Activated CD8-positive, alpha-beta memory T cell treated with anti-CD3 and anti-CD28 coated beads for 36 hours (primary cell): ENCODE measurements around the gene INTS3. TPM values are rescaled to one million over a fixed set of nuclear protein-coding genes. Genes with fewer than 3 reads are reported as not detected.

ENCODE experiments used
- CTCF ChIA-PET: fragments of 350-600 bp; sonication (Branson Sonifier 250); formaldehyde crosslinking; loops from one replicate; lab custom pipeline; 2021; ENCODE audit warnings: antibody characterized with exemption; lab: Charles Lee
- POLR2A ChIA-PET: fragments of 350-600 bp; sonication (Branson Sonifier 250); formaldehyde crosslinking; loops from one replicate; lab custom pipeline; 2021; ENCODE audit warnings: antibody characterized with exemption; lab: Charles Lee
- total RNA-seq, 2 experiments: library from RNA; stranded (reverse); gene quantifications; one replicate each; pipeline ENCODE4 v1.2.3, GENCODE V29; 2021

The INTS3 gene
- total RNA-seq, 2 experiments from 2014 or later, result 54.9 to 55.3 TPM

DNA sequence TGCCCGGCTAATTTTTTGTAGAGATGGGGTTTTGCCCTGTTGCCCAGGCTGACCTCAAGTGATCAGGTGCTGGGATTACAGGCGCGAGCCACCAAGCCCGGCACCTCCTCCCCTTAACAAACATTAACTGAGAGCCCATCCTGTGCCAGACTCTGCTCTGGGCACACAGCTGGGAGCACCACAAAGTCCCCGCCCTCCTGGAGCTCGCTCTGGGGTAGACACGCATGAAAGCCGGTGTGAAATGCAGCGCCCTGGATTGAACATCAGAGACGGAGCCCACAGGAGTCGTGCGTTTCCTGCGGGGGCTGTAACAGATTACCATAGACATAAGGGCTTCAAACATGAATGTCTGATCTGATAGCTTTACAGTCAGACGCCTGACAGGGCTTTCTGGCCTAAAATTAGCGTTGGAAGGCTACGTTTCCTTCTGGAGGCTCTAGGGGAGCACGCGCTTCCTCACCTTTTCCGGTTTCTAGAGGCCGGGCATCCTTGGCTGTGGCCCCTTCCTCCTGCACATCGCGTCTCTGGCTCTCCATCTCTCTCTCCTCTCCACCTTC, 61.7 kb downstream of the INTS3 start:
- ChIA-PET POLR2A (interaction anchor here (1.0 kb wide), 1 partner anchor 157 kb away, joined by 5 read pairs; the partner anchor contains the start of gene DENND4B), CTCF (interaction anchor here (1.0 to 1.4 kb wide), 2 partner anchors 9 to 14 kb away, joined by 3 to 5 read pairs; partner anchors contain the start of gene SLC27A3)

DNA sequence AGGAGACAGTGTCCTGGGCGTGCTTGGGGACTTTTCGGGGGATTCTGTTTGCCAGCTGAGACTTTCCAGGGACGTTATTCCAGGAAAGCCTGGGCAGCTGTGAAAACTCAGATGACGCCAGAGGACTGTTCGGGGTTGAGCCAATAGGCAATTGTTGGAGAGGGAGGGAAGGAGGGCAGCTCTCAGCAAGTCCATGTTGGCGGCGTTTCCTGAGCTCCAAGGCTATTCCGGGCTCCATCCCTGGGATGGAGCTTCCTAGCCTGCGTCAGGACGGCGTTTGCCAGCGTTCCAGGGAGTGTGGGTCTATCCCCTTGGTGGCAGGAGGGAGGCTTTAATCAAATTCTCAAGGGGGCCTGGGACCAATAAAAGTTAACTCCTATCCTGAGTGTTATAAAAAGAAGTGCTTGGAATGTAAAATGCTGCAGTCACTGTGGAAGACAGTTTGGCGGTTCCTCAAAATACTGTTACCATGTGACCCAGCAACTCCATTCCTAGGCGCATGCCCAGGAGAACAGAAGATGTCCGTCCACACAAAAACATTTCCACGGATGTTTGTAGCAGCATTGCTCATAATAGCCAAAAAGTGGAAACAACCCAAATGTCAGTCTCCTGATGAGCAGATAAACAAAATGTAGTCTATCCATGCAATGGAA, 62.6 kb downstream of the INTS3 start:
- POLR2A ChIA-PET, result interaction anchor here (1.0 to 1.3 kb wide), 2 partner anchors 156 to 196 kb away, joined by 4 to 5 read pairs; partner anchors contain the start of genes DENND4B and RAB13
- CTCF ChIA-PET, result interaction anchor here (1.4 kb wide), 1 partner anchor 8 kb away, joined by 5 read pairs; no protein-coding TSS in a partner anchor

DNA sequence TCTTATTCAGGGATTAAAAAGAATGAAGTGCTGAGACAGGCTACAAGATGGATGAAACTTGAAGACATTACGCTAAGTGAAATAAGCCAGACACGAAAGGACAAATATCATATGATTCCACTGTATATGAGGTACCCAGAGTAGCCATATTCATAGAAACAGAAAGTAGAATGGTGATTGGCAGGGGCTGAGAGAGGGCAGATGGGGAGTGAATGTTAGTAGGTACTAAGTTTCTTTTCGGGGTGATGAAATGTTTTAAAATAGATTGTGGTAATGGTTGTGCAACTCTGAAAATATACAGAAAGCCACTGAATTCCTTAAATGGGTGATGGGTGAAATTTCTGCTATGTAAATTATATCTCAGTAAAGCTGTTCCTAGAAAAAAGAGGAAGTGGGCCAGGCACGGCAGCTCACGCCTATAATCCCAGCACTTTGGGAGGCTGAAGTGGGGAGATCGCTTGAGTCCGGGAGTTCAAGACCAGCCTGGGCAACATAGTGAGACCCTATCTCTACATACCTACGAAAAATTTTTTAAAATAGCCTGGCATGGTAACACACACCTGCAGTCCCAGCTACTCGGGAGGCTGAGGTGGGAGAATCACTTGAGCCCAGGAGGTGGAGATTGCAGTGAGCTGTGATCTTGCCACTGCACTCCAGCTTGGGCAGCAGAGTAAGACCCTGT, 63.3 kb downstream of the INTS3 start:
- CTCF ChIA-PET, result interaction anchor here (0.7 to 1.6 kb wide), 3 partner anchors 155 to 199 kb away, joined by 3 to 4 read pairs (median 3); partner anchors contain the start of genes DENND4B and JTB
- POLR2A ChIA-PET, result interaction anchor here (1.3 kb wide), 1 partner anchor 196 kb away, joined by 4 read pairs; the partner anchor contains the start of gene RAB13

DNA sequence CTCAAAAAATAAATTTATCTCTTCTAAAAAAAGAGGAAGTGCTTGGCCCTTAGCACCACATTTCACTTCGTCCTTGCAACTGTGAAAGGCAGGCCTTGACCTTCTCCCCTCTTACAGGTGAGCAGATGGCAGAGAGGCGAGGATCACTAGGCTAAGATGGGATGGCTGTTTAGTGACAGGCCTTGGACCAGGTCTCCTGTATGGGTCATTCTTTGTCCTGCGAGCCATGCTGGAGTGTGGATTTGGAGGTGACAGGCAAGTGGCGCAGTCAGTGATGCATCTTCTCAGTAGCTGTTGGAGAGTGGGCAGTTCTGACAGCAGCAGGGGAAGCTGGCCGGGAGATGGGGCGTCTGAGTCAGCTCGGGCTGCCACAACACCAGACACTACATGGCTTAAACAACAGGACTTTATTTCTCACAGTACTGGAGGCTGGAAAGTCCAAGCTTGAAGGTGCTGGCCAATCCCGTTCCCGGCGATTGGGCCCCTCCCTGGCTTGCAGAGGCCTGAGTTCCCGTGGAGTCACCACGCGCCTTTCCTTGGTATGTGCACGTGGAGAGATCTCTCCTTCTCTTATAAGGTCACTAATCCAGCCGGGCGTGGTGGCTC, 63.9 kb downstream of the INTS3 start:
- ChIA-PET CTCF (interaction anchor here (0.7 to 1.6 kb wide), 4 partner anchors 45 to 198 kb away, joined by 3 to 7 read pairs (median 4); partner anchors contain the start of genes DENND4B and JTB), POLR2A (interaction anchor here (1.3 kb wide), 1 partner anchor 195 kb away, joined by 4 read pairs; the partner anchor contains the start of gene RAB13)

DNA sequence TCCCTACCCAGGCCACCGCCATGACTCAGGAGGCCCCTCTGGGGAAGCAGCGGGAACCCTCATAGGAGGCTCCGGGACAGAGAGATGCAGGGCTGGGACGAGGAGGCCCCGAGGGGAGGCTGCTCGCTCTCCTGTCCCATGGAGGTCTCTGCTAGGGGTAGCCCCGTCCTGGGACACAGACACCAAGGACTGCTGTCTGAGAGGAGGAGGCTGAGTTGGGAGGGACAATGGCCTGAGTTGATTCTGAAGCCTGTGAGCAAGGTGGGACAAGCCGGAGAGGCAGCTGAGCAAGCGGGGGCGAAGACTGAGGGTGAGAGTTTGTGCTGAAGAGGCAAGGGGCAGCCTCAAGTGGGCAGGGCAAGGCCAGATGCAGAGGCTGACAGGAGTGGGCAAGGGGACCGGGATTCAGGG, 64.8 kb downstream of the INTS3 start:
- ChIA-PET CTCF (interaction anchor here (0.7 to 1.6 kb wide), 4 partner anchors 53 to 193 kb away, joined by 3 to 4 read pairs (median 3); partner anchors contain the start of genes DENND4B and JTB), POLR2A (interaction anchor here (0.9 kb wide), 1 partner anchor 131 kb away, joined by 5 read pairs; no protein-coding TSS in a partner anchor)

DNA sequence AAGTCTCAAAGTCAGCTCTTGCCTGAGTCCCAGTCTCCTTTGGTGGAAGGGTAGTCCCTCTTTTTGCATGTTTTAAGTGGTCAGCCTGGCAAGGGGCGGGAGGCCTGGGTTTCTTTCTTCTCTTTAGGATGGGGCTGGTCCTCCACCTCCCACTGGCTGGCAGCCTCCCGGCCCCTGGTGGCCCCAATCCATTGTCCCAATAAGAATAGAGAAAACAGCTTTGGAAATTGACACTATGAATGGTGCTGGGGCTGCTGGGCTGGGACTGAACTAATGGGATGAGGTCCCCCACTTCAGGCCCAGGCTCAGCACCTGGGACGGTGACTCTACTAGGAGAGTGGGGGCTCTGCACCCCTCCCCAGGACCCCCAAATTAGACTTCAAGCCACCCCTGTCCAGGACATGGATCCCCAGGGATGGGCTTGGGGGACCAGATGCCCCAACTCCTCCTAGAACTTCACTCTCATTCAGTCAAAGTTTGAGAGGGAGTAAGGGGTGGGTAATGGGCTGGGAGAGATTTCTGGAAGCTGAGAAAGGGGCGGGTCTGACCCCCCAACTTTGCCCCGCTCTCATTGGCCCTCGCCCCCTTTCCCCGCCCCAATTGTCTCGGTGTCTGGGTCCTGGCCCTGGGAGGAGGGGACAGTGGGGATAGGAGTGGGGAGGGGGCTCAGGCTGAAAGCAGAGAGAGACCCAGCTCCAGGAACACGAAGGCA, 65.6 kb downstream of the INTS3 start:
- CTCF ChIA-PET, result interaction anchor here (0.7 to 1.4 kb wide), 3 partner anchors 52 to 194 kb away, joined by 3 read pairs; partner anchors contain the start of gene RAB13
- POLR2A ChIA-PET, result interaction anchor here (0.9 kb wide), 1 partner anchor 130 kb away, joined by 5 read pairs; no protein-coding TSS in a partner anchor

DNA sequence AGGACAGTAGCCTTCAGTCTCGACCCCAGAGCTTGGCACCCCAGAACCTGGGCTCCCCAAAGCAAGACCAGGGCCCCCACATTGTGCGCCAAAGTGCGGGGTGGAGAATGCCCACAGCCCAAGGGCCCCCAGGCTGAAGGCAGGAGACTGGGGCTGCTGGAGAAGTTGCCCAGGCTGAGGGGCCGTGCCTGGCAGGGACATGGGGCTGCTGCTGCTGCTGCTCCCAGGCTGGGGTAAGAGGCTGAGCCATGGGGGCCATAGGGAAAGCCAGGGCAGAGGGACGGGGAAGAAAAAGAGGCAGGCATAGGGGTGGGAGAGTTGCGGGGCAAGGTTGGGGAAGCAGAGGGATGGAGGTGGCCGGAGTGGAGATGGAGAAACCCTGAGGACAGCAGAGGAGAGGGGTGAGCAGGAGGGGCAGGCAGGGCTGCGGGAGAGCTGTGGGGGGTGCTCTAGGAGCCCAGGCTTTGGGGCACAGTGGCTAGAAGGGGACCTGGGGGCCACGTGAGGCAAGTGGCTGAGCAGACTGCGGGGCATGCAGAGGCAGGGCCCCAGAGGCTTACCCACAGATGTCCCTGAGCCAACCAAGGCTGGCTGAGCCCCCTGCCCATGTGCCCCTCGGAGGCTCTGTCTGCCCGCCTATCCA, 66.2 kb downstream of the INTS3 start:
- POLR2A ChIA-PET, result no interaction called here
- CTCF ChIA-PET, result interaction anchor here (1.4 kb wide), 1 partner anchor 193 kb away, joined by 3 read pairs; the partner anchor contains the start of gene RAB13

DNA sequence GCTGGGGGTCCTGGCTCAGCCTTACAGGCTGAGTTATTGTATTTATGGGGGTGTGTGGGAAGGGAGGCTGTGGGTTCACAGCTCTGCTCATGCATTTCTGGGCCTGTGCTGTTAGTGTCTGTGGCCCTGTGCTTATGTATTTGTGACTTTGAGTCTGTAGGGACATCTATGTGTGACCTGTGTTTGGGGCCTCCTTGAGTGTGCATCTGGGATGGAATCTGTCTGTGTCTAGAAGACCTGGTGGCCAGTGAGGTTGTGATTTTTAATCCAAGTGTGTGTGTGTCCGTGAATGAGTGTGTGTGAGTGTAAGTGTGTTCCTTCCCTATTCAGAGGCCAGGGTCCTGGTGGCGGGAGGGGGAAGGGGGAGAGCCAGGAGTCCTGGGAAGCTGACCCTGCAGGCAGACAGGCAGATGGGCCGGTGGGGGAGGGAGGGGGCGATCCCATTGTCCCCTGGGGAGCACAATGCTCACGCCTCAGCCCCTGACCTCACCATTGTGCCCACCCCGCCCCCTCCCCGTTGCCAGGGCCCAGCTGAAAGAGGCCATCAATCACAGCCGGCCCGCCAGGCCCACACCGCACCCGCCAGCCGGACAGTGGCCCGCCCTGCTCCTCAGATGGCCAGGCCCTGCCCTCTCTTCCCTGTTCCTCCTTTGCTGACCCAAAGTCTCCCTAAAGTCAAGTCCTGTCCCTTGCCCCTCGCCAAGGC, 66.9 kb downstream of the INTS3 start:
- CTCF ChIA-PET, result interaction anchor here (1.4 kb wide), 1 partner anchor 192 kb away, joined by 3 read pairs; the partner anchor contains the start of gene RAB13
- POLR2A ChIA-PET, result no interaction called here

DNA sequence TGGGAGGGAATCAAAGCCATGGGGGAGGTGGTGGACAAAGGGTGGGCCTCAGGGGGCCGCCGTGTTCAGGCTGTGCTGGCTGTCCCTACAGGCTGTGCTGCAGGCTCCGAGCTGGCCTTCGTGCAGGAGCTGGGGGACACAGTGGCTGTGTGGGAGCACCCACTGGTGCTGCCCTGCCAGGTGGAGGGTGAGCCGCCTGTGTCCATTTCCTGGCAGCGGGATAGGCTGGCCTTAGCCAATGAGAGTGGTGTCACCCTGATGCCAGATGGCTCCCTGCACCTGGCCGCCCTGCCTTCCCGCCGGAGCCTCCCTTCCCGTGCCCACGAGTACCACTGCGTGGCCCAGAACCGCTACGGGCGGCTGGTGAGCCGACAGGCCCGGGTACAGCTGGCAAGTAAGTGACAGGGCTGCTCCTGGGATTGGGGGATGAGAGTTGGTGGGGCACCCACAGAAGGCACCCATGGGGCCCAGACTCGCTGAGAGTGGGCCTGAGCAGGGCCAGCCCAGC, 67.5 kb downstream of the INTS3 start:
- ChIA-PET CTCF (interaction anchor here (0.6 to 6.3 kb wide), 2 partner anchors 30 to 190 kb away, joined by 4 to 47 read pairs; partner anchors contain the start of gene RAB13), POLR2A (no interaction called here)

DNA sequence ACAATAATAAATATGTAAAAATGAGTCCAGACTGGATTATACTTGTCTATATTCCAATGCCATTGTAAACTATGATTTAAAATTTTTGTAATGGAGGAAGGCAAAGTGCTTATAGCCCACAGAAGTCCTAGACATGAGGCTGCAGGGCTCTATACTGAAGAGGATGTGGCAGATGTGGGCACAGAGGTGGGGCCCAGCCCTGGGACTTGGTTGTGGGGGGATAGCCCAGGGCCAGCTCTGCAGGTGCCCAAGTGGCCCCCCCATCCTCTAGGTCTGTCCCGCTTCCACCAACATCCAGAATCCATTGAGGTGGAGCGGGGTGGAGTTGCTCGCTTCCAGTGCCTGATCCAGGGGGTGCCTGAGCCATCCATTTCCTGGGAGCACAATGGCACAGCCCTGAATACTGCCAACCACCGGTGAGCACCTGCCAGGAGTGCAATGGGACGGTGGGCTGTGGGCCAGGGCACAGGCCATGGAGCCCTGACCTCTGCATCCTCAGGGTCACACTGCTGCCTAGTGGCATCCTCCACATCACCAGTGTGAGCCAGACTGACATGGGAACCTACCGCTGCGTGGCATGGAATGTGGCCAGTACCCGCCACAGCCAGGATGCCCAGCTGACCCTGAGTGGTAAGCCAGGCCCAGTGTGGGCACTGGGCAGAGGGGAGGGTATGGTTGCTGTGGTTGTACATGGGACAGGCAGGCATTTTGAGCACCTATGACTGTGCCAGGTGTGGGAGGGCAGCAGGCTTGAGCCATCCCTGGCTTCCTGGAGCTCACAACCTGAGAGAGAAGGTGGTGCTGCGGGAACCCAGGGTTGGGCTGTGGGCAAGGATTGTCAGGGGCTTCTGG, 68.3 kb downstream of the INTS3 start:
- ChIA-PET POLR2A (interaction anchor here (0.6 kb wide), 1 partner anchor 475 kb away, joined by 3 read pairs; no protein-coding TSS in a partner anchor), CTCF (interaction anchor here (0.6 to 6.3 kb wide), 9 partner anchors 11 to 363 kb away, joined by 3 to 47 read pairs (median 4); partner anchors contain the start of genes DENND4B, GATAD2B and RAB13)

DNA sequence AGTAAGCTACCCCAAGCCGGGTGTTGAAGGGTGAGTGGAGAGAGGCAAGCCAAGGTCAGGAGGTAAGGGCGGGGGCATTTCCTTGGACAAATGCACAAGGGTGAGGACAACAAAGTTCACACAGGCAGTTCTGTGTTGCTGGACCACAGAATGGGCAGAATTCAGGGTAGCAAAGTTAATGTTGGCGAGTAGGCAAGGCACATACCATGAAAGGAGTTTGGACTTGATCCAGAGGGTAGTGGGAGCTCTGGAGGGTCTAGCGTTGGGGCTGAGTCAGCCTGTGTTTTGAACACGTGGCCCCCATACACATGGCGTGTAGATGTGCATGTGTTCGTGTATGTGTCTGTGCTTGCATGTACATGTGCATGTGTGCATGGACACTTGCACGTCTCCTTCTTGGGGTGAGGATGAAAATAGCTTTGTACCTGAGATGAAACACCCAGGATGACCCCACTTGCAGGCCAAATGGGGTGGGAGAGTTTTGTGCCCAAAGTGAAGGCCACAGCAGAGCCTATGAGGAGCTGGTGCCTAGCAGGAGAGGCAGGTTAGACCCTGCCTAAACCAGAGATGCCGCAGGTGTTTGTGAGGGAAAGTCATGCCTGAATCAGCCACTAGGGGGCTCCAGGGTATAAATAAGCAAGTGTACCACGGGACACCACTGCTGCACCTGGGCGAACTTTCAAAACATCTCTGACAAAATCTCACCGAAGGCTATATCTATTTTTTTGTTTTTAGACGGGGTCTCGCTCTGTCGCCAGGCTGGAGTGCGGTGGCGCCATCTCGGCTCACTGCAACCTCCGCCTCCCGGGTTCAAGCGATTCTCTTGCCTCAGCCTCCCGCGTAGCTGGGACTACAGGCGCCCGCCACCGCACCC, 69.2 kb downstream of the INTS3 start:
- ChIA-PET POLR2A (interaction anchor here (0.6 kb wide), 1 partner anchor 475 kb away, joined by 3 read pairs; no protein-coding TSS in a partner anchor), CTCF (interaction anchor here (0.6 to 6.3 kb wide), 11 partner anchors 7 to 362 kb away, joined by 3 to 47 read pairs (median 3); partner anchors contain the start of genes DENND4B, GATAD2B, JTB and RAB13)

DNA sequence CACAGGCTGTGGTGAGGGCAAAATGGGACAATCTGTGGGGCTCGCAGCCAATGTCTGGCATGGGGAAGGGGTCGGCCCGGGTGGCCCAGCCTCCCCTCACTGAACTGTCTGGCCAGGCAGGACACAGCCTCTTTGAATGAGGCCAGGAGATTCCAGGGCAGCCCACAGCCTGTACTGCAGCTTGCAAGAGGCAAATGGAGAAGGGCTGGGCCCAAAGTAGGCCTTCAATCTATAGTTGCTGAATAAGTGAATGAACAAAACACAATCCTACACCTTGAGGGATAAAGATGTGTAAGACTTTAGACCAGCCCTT, 70.6 kb downstream of the INTS3 start:
- CTCF ChIA-PET, result interaction anchor here (1.1 to 6.3 kb wide), 4 partner anchors 8 to 192 kb away, joined by 3 to 47 read pairs (median 8); partner anchors contain the start of genes DENND4B, RAB13 and RPS27
- POLR2A ChIA-PET, result no interaction called here

DNA sequence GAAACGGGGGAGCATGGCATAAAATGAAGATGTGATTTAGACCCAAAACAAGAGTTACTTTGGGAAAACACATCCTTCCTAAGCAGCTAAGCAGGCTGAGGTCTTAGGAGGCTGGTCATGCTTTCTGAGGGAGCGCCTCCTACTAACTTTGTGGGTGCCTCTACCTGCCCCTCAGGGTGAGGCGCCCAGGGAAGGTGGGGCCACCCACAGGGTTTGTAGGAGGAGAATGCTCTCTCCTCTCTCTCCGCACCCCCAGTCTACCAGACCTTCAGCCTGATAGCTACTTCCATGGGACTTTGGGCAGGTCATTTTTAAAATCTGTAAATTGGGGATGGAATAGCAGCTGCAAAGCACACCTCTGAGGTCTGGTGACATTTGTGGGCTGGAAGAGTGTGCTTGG, 71.2 kb downstream of the INTS3 start:
- CTCF ChIA-PET, result interaction anchor here (1.1 to 6.3 kb wide), 4 partner anchors 9 to 191 kb away, joined by 3 to 47 read pairs (median 8); partner anchors contain the start of genes DENND4B, RAB13 and RPS27
- POLR2A ChIA-PET, result no interaction called here
